CD14-positive monocyte (primary cell): ENCODE measurements around the gene ITPR1. TPM values are rescaled to one million over a fixed set of nuclear protein-coding genes. Genes with fewer than 3 reads are reported as not detected.

Source experiments
- DNase-seq, 3 donors: peaks; one replicate each; pipeline ENCODE4 v3.0.0-alpha.2; 2011 to 2022
- H2AFZ ChIP-seq: 2 replicates; pipeline ENCODE4 v1.6.0; 2012; ENCODE audit warnings: mild to moderate bottlenecking, low read depth, low read length, inconsistent platforms; ENCODE audit not compliant: insufficient read depth, poor library complexity, severe bottlenecking
- H3K27ac ChIP-seq, 2 donors: 1 replicate in 1 of 2; 2 replicates in 1 of 2; pipeline ENCODE4 v1.5.1; 2012 to 2013; ENCODE audit warnings: low read length in 2 of 2, control low read depth in 1 of 2, inconsistent platforms in 1 of 2, low read depth in 1 of 2, mild to moderate bottlenecking in 1 of 2
- H3K27me3 ChIP-seq, 2 donors: one replicate each; pipeline versions ENCODE4 v1.6.0 to v1.6.1; 2011 to 2013; ENCODE audit warnings: low read length in 2 of 2; ENCODE audit not compliant: control insufficient read depth in 2 of 2, insufficient read depth in 2 of 2
- H3K36me3 ChIP-seq, 2 donors: replicated peaks in 1 of 2; 1 replicate in 1 of 2; 2 replicates in 1 of 2; pipeline versions ENCODE4 v1.5.1 to v1.6.1; 2012 to 2013; ENCODE audit warnings: low read length in 2 of 2, control low read depth in 1 of 2, inconsistent platforms in 1 of 2, mild to moderate bottlenecking in 1 of 2; ENCODE audit not compliant: insufficient read depth in 2 of 2, control insufficient read depth in 1 of 2
- H3K4me1 ChIP-seq, 2 donors: 1 replicate in 1 of 2; 2 replicates in 1 of 2; pipeline versions ENCODE4 v1.5.1 to v1.6.1; 2012 to 2013; ENCODE audit warnings: low read length in 2 of 2, control low read depth in 1 of 2, inconsistent platforms in 1 of 2, mild to moderate bottlenecking in 1 of 2, moderate library complexity in 1 of 2; ENCODE audit not compliant: insufficient read depth in 2 of 2, control insufficient read depth in 1 of 2
- H3K4me2 ChIP-seq: replicated peaks from 2 replicates; pipeline ENCODE3; 2012; ENCODE audit warnings: low read length, moderate library complexity, mild to moderate bottlenecking; ENCODE audit not compliant: poor library complexity, severe bottlenecking; ENCODE audit errors: extremely low read depth
- H3K4me3 ChIP-seq, 3 experiments: fragments of 200-600 bp in 1 of 3; sonication (generic) in 1 of 3; replicated peaks in 1 of 3; 1 replicate in 2 of 3; 2 replicates in 1 of 3; pipeline ENCODE4 v1.5.1; 2011 to 2013; ENCODE audit warnings: low read length in 3 of 3, mild to moderate bottlenecking in 3 of 3, control low read depth in 2 of 3, low read depth in 2 of 3, inconsistent platforms in 1 of 3, moderate library complexity in 1 of 3
- H3K79me2 ChIP-seq: 2 replicates; pipeline ENCODE4 v1.6.0; 2012; ENCODE audit warnings: mild to moderate bottlenecking, control low read depth, inconsistent platforms, low read length, moderate library complexity; ENCODE audit not compliant: insufficient read depth
- H3K9ac ChIP-seq: 2 replicates; pipeline ENCODE4 v1.6.0; 2017; ENCODE audit warnings: low read length, mild to moderate bottlenecking; ENCODE audit not compliant: insufficient read depth, poor library complexity, severe bottlenecking
- H3K9me3 ChIP-seq, 2 donors: replicated peaks in 1 of 2; 1 replicate in 1 of 2; 2 replicates in 1 of 2; pipeline versions ENCODE4 v1.5.1 to v1.6.1; 2012 to 2013; ENCODE audit warnings: low read length in 2 of 2, control low read depth in 1 of 2; ENCODE audit not compliant: control insufficient read depth in 1 of 2, insufficient read depth in 1 of 2
- H4K20me1 ChIP-seq: 2 replicates; pipeline ENCODE4 v1.6.0; 2012; ENCODE audit warnings: mild to moderate bottlenecking, low read length, control low read depth, moderate library complexity; ENCODE audit not compliant: insufficient read depth
- H3K27ac Mint-ChIP-seq, 7 donors: one replicate each; pipeline ENCODE4 v1.8.0; 2020; ENCODE audit warnings: mild to moderate bottlenecking in 7 of 7, mixed read lengths in 7 of 7, moderate library complexity in 6 of 7, inconsistent platforms in 2 of 7
- H3K27me3 Mint-ChIP-seq, 3 donors: one replicate each; pipeline ENCODE4 v1.8.0; 2021 to 2022; ENCODE audit warnings: low read depth in 3 of 3, mild to moderate bottlenecking in 3 of 3, mixed read lengths in 3 of 3, moderate library complexity in 3 of 3, inconsistent platforms in 1 of 3
- H3K36me3 Mint-ChIP-seq, 2 donors: one replicate each; pipeline ENCODE4 v1.8.0; 2020; ENCODE audit warnings: mixed read lengths in 2 of 2, inconsistent platforms in 1 of 2, mild to moderate bottlenecking in 1 of 2
- H3K4me1 Mint-ChIP-seq: one replicate; pipeline ENCODE4 v1.8.0; 2020; ENCODE audit warnings: mild to moderate bottlenecking, mixed read lengths
- H3K4me3 Mint-ChIP-seq, 2 donors: one replicate each; pipeline ENCODE4 v1.8.0; 2020; ENCODE audit warnings: mild to moderate bottlenecking in 2 of 2, mixed read lengths in 2 of 2, moderate library complexity in 1 of 2
- H3K9me3 Mint-ChIP-seq, 7 donors: one replicate each; pipeline ENCODE4 v1.8.0; 2020 to 2022; ENCODE audit warnings: mixed read lengths in 7 of 7, mild to moderate bottlenecking in 6 of 7, moderate library complexity in 6 of 7, inconsistent platforms in 2 of 7
- WGBS: methylation state at CpG from one replicate; pipeline ENCODE4 v1.1.5; 2013; ENCODE audit warnings: missing lambda C conversion rate; ENCODE audit not compliant: insufficient coverage; 5-methylcytosine and 5-hydroxymethylcytosine counted together
- intact Hi-C, 2 donors: fragments of 100-400 bp; cut with micrococcal nuclease; formaldehyde crosslinking; loops; one replicate each; pipeline versions ENCODE4 v1.15.0 to v1.15.1; 2023
- polyA plus RNA-seq, 3 donors: library from polyadenylated mRNA; depleted of rRNA in 1 of 3; unstranded in 2 of 3; stranded (reverse) in 1 of 3; fragments of 300-500 nt in 2 of 3; fragments of >200 nt in 1 of 3; fragmentation: Illumina TruSeq in 2 of 3; gene quantifications; 1 replicate in 2 of 3; 2 replicates in 1 of 3; pipeline ENCODE4 v1.2.3, GENCODE V29; 2012 to 2021
- TF ChIP-seq, protein P1 (sequence below): fragments of 200-600 bp; IDR thresholded peaks from one replicate; pipeline ENCODE4 v1.8.0; 2022; ENCODE audit warnings: antibody characterized with exemption, mild to moderate bottlenecking

ITPR1 gene
- polyA plus RNA-seq, 3 donors = 3.2 to 21.1 (median 7.1) TPM

DNA sequence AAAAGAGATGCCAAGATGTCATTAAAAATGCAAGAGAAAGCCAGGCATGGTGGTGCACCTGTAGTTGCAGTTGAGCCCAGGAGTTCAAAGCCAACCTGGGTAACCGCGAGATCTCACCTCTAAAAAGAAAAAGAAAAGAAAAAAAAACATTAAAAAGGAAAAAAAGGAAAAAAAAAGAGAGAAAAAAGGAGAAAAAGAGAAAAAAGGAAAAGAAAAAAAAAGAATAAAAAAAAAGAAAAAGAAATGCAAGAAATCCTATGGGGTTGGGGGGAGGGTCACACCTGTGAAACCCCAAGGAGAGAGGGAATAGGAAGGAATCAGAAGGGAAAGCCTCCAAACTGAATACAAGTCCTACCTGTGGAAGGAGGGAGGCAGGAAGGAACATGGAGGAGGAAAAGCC lies 20.8 kb upstream of the ITPR1 start:
- Mint-ChIP-seq H3K9me3 (no peaks in the 10 kb centered on the region), H3K4me3 (no peak overlapping the region), H3K36me3 (no peaks in the 10 kb centered on the region), H3K4me1 (peaks cover 41% of the 10 kb centered on the region), H3K27ac (peak overlapping the region in 2 of 7 donors; percentile 28 to 33), H3K27me3 (peaks cover 0 to 3% (median 0%) of the 10 kb centered on the region in 3 donors)
- H4K20me1 ChIP-seq = no peaks in the 10 kb centered on the region
- no peak for DNase-seq
- no peaks in the 10 kb centered on the region for H3K9me3 ChIP-seq
- H2AFZ ChIP-seq = no peak overlapping the region
- H3K4me1 ChIP-seq = peaks cover 37 to 42% of the 10 kb centered on the region in 2 donors
- no peaks in the 10 kb centered on the region for H3K36me3 ChIP-seq
- intact Hi-C loops = loop anchor here in 1 of 2 donors (10.0 kb wide), 1 partner anchor 48 kb away; no protein-coding TSS in a partner anchor
- peaks cover 2% of the 10 kb centered on the region for H3K79me2 ChIP-seq
- TF ChIP-seq, protein P1, sequence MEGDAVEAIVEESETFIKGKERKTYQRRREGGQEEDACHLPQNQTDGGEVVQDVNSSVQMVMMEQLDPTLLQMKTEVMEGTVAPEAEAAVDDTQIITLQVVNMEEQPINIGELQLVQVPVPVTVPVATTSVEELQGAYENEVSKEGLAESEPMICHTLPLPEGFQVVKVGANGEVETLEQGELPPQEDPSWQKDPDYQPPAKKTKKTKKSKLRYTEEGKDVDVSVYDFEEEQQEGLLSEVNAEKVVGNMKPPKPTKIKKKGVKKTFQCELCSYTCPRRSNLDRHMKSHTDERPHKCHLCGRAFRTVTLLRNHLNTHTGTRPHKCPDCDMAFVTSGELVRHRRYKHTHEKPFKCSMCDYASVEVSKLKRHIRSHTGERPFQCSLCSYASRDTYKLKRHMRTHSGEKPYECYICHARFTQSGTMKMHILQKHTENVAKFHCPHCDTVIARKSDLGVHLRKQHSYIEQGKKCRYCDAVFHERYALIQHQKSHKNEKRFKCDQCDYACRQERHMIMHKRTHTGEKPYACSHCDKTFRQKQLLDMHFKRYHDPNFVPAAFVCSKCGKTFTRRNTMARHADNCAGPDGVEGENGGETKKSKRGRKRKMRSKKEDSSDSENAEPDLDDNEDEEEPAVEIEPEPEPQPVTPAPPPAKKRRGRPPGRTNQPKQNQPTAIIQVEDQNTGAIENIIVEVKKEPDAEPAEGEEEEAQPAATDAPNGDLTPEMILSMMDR = no peak
- WGBS = no CpG with 5 or more reads among the region's 2 CpGs
- no peak overlapping the region for H3K9ac ChIP-seq
- H3K4me2 ChIP-seq = no peak overlapping the region
- no peak overlapping the region for H3K4me3 ChIP-seq
- H3K27ac ChIP-seq = no peak overlapping the region
- no peaks in the 10 kb centered on the region for H3K27me3 ChIP-seq

DNA sequence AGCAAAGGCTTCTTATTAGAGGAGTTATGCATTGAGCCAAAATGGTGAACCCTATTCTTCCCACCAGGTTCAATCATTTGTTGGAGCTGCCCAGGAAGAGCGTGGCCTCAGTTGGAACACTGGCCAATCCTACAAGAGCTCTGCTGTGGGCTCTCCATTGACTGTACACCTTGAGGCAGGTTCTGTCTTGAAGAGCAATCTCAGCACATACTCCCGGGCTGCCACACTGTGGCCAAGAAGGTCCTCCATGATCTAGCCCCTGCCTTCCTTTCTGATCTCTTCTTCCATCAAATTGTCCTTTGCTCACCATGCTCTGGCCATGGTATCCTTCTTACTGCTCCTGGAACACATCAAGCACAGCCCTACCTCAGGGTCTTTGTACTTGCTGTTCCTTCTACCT lies 20.4 kb upstream of the ITPR1 start:
- intact Hi-C loops = loop anchor here in 1 of 2 donors (10.0 kb wide), 1 partner anchor 48 kb away; no protein-coding TSS in a partner anchor
- DNase-seq = no peak

More for the DNA sequence above, 20.4 kb upstream of the ITPR1 start:
- H3K27ac ChIP-seq = no peak overlapping the region
- no peak overlapping the region for H3K4me3 Mint-ChIP-seq
- no peak overlapping the region for H3K9ac ChIP-seq
- 100% methylated on average over 2 of the region's 2 CpGs for WGBS
- H2AFZ ChIP-seq = no peak overlapping the region
- H3K4me2 ChIP-seq = no peak overlapping the region
- H4K20me1 ChIP-seq = no peaks in the 10 kb centered on the region
- H3K9me3 Mint-ChIP-seq = no peaks in the 10 kb centered on the region
- H3K36me3 Mint-ChIP-seq = no peaks in the 10 kb centered on the region
- H3K27me3 ChIP-seq = no peaks in the 10 kb centered on the region
- no peaks in the 10 kb centered on the region for H3K36me3 ChIP-seq
- H3K79me2 ChIP-seq = no peaks in the 10 kb centered on the region
- H3K4me1 Mint-ChIP-seq = peaks cover 41% of the 10 kb centered on the region
- H3K27me3 Mint-ChIP-seq = peaks cover 0 to 3% (median 0%) of the 10 kb centered on the region in 3 donors
- peaks cover 38 to 43% of the 10 kb centered on the region in 2 donors for H3K4me1 ChIP-seq
- TF ChIP-seq, protein P1 = no peak
- H3K4me3 ChIP-seq = no peak overlapping the region
- H3K27ac Mint-ChIP-seq = peak overlapping the region in 1 of 7 donors; percentile 28
- no peaks in the 10 kb centered on the region for H3K9me3 ChIP-seq
